Breast epithelium (tissue), 4 donors: ENCODE data around the gene MED10. TPM values are rescaled to one million over a fixed set of nuclear protein-coding genes. Genes with fewer than 3 reads are reported as not detected.

Experiments used
- DNase-seq, 2 donors: peaks; one replicate each; pipeline ENCODE4 v3.0.0-alpha.2; 2019; ENCODE audit warnings: low spot score in 2 of 2
- H3K27ac ChIP-seq, 2 donors: fragments of 200-600 bp; sonication (generic) in 1 of 2; one replicate each; pipeline ENCODE4 v1.5.1; 2016 to 2019; ENCODE audit warnings: mild to moderate bottlenecking in 1 of 2
- H3K27me3 ChIP-seq, 2 donors: fragments of 200-600 bp; sonication (generic) in 1 of 2; one replicate each; pipeline versions ENCODE4 v1.5.1 to v1.6.0; 2017 to 2019; ENCODE audit warnings: control low read depth in 1 of 2, mild to moderate bottlenecking in 1 of 2
- H3K36me3 ChIP-seq: fragments of 200-600 bp; one replicate; pipeline ENCODE4 v1.5.1; 2019
- H3K4me1 ChIP-seq, 2 donors: fragments of 200-600 bp; sonication (generic); one replicate each; pipeline ENCODE4 v1.5.1; 2016 to 2019; ENCODE audit warnings: control low read depth in 1 of 2
- H3K4me3 ChIP-seq, 3 donors: fragments of 200-600 bp; sonication (generic); 1 replicate in 2 of 3; 2 replicates in 1 of 3; pipeline ENCODE4 v1.5.1; 2016 to 2019; ENCODE audit warnings: mild to moderate bottlenecking in 3 of 3, moderate library complexity in 2 of 3
- H3K9me3 ChIP-seq, 2 donors: fragments of 200-600 bp; sonication (generic) in 1 of 2; one replicate each; pipeline ENCODE4 v1.5.1; 2016 to 2019; ENCODE audit warnings: control low read depth in 1 of 2
- POLR2A ChIP-seq: fragments of 450-650 bp; IDR thresholded peaks from one replicate; pipeline ENCODE4 v1.6.1; 2016; ENCODE audit warnings: antibody characterized with exemption, mild to moderate bottlenecking, moderate library complexity
- POLR2AphosphoS5 ChIP-seq, 3 donors: sonication (generic); formaldehyde crosslinking; IDR thresholded peaks; one replicate each; pipeline ENCODE4 v1.6.1; 2017; ENCODE audit warnings: antibody characterized with exemption in 3 of 3
- intact Hi-C: fragments of 100-400 bp; cut with DNase I; formaldehyde crosslinking; loops from one replicate; pipeline ENCODE4 v1.15.1; 2023; ENCODE audit warnings: low total_unique reads
- total RNA-seq, 3 donors: library from RNA; depleted of rRNA; stranded (reverse); fragments of >200 nt; gene quantifications; one replicate each; pipeline ENCODE4 v1.1.0, GENCODE V29; 2016
- TF ChIP-seq, protein P1 (sequence below), 3 donors: fragments of 450-650 bp; IDR thresholded peaks; one replicate each; pipeline ENCODE4 v1.5.1; 2016 to 2017; ENCODE audit warnings: antibody characterized with exemption in 3 of 3, mild to moderate bottlenecking in 3 of 3, moderate library complexity in 3 of 3

MED10 gene
- total RNA-seq, 3 donors from 2014 or later: 25.6 to 29.9 (median 25.9) TPM

DNA sequence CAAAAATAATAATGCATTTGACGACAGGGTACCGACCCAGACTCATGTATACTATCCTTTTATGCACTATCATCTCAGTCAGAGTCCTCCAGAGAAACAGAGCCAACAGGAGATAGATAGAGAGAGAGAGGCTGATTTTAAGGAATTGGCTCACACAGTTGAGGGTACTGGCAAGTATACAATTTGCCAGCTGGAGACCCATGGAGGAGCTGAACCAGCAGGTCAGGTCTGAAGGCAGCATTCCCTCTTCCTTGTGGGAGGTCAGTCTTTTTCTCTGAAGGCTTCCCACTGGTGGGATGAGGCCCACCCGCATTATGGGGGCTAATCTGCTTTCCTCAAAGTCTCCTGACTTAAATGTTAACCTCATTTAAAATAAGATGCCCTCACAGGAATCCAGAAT lies 17.3 kb upstream of the MED10 start:
- no peak overlapping the region for H3K4me3 ChIP-seq
- intact Hi-C loops: no loop called here
- H3K27me3 ChIP-seq: peaks cover 0 to 35% of the 10 kb centered on the region in 2 donors
- TF ChIP-seq POLR2AphosphoS5 (IDR thresholded peaks at IDR 0.05): no peak
- no peak for TF ChIP-seq POLR2A
- TF ChIP-seq, protein P1, sequence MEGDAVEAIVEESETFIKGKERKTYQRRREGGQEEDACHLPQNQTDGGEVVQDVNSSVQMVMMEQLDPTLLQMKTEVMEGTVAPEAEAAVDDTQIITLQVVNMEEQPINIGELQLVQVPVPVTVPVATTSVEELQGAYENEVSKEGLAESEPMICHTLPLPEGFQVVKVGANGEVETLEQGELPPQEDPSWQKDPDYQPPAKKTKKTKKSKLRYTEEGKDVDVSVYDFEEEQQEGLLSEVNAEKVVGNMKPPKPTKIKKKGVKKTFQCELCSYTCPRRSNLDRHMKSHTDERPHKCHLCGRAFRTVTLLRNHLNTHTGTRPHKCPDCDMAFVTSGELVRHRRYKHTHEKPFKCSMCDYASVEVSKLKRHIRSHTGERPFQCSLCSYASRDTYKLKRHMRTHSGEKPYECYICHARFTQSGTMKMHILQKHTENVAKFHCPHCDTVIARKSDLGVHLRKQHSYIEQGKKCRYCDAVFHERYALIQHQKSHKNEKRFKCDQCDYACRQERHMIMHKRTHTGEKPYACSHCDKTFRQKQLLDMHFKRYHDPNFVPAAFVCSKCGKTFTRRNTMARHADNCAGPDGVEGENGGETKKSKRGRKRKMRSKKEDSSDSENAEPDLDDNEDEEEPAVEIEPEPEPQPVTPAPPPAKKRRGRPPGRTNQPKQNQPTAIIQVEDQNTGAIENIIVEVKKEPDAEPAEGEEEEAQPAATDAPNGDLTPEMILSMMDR (IDR thresholded peaks at IDR 0.05): no peak
- no peaks in the 10 kb centered on the region for H3K36me3 ChIP-seq
- no peaks in the 10 kb centered on the region for H3K4me1 ChIP-seq
- no peak overlapping the region for H3K27ac ChIP-seq
- H3K9me3 ChIP-seq: peaks cover 0 to 3% of the 10 kb centered on the region in 2 donors
- DNase-seq: no peak

DNA sequence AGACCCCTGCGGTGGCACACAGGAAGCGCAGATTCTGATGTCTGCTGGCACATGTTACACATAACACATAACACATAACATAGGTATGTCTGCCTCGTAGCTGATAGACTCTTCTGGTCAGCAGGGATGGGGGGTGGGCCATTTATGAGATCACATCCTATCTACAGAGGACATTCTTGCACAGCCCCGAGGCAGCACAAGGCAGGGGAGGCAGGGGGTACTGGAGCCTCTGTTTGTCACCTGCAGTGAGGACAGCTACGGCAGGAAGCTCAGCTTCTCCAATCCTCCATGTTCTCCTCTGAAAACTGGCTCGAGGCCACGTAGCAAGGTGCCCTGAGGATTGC lies 16.7 kb upstream of the MED10 start:
- Histone ChIP-seq H3K9me3 (peaks cover 0 to 3% of the 10 kb centered on the region in 2 donors), H3K36me3 (no peaks in the 10 kb centered on the region), H3K4me1 (no peaks in the 10 kb centered on the region), H3K27ac (no peak overlapping the region), H3K4me3 (no peak overlapping the region), H3K27me3 (peaks cover 0 to 35% of the 10 kb centered on the region in 2 donors)
- intact Hi-C loops: no loop called here
- TF ChIP-seq, protein P1 (IDR thresholded peaks at IDR 0.05): no peak
- TF ChIP-seq POLR2AphosphoS5 (IDR thresholded peaks at IDR 0.05): no peak
- TF ChIP-seq POLR2A: no peak
- DNase-seq: no peak

GRCh38 chr5:6394429-6395101 lies 16.2 kb upstream of the MED10 start:
- no peaks in the 10 kb centered on the region for H3K4me1 ChIP-seq
- H3K27me3 ChIP-seq: peaks cover 0 to 35% of the 10 kb centered on the region in 2 donors

GRCh38 chr5:6393596-6394194 lies 15.3 kb upstream of the MED10 start:
- H3K27me3 ChIP-seq: peaks cover 0 to 35% of the 10 kb centered on the region in 2 donors
- no peak for DNase-seq
- H3K9me3 ChIP-seq: peaks cover 0 to 3% of the 10 kb centered on the region in 2 donors
- H3K4me3 ChIP-seq: no peak overlapping the region
- H3K27ac ChIP-seq: no peak overlapping the region
- intact Hi-C loops: no loop called here
- H3K4me1 ChIP-seq: no peaks in the 10 kb centered on the region
- TF ChIP-seq POLR2AphosphoS5 (IDR thresholded peaks at IDR 0.05) (no peak), POLR2A (no peak)
- TF ChIP-seq, protein P1 (IDR thresholded peaks at IDR 0.05): no peak
- H3K36me3 ChIP-seq: no peaks in the 10 kb centered on the region

More at GRCh38 chr5:6394429-6395101, 16.2 kb upstream of the MED10 start:
- no peak overlapping the region for H3K27ac ChIP-seq
- DNase-seq: no peak
- intact Hi-C loops: no loop called here
- TF ChIP-seq POLR2A (no peak), POLR2AphosphoS5 (IDR thresholded peaks at IDR 0.05) (no peak)
- TF ChIP-seq, protein P1 (IDR thresholded peaks at IDR 0.05): no peak
- H3K4me3 ChIP-seq: no peak overlapping the region
- peaks cover 0 to 3% of the 10 kb centered on the region in 2 donors for H3K9me3 ChIP-seq
- H3K36me3 ChIP-seq: no peaks in the 10 kb centered on the region

- Histone ChIP-seq H3K27me3 (peaks cover 0 to 35% of the 10 kb centered on the region in 2 donors), H3K4me3 (no peak overlapping the region), H3K27ac (no peak overlapping the region), H3K9me3 (no peaks in the 10 kb centered on the region), H3K4me1 (no peaks in the 10 kb centered on the region), H3K36me3 (no peaks in the 10 kb centered on the region)
- intact Hi-C loops: no loop called here
- DNase-seq: no peak
- TF ChIP-seq, protein P1 (IDR thresholded peaks at IDR 0.05): no peak
- TF ChIP-seq POLR2AphosphoS5 (IDR thresholded peaks at IDR 0.05) (no peak), POLR2A (no peak)
Measured at GRCh38 chr5:6392561-6392960, 14.2 kb upstream of the MED10 start.
